ENCODE results near the gene CREBZF.

DNA sequence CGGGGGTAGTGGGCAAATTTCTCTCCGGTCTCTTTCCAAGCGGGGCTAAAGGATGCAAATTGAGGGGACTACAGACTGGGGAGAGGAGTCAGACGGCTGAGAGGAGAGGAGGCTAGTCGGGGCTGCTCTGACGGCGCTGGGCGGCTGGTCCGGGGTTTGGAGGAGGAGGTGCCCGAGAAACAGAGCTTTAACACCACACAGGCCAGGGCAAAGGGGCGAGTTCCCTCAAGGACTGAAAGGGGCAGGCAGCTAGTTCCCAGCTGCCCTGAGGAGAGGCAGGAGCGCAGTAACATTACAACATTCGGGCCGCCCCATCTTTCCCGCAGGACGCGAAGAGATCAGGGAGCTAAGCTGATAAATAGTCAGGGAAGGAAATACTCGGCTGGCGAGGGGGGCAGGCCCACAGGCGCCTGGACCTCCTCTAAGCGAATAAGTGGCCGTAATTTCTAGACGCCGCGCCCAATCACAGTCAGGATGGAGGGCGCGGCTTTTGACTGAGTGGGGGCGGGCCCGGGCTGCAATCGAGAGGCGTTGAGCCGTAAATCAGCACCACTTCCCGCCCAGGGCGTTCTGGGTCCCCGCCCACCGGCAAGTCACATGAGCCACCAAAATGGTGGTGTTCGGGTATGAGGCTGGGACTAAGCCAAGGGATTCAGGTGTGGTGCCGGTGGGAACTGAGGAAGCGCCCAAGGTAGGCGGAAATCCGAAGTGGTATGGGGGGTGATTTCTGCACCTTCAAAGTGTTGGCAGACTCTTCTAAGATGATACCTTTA is 36.7 kb downstream of the CREBZF start, which contains the start of gene TMEM126B:
- TF ChIP-seq CTCF (IDR thresholded peaks at IDR 0.05) (no peak), EZH2 (IDR thresholded peaks at IDR 0.05) (no peak)

Data from neural progenitor cell (in vitro differentiated cells).